Thyroid gland (tissue), 4 donors: ENCODE measurements around the gene MIA2. TPM values are rescaled to one million over a fixed set of nuclear protein-coding genes. Genes with fewer than 3 reads are reported as not detected.

ENCODE experiments used
- DNase-seq, 2 donors: peaks; one replicate each; pipeline ENCODE4 v3.0.0-alpha.2; 2019
- H3K27ac ChIP-seq, 3 donors: fragments of 200-600 bp; sonication (generic); 1 replicate in 2 of 3; 2 replicates in 1 of 3; pipeline ENCODE4 v1.5.1; 2016 to 2019; ENCODE audit warnings: mild to moderate bottlenecking in 1 of 3, moderate library complexity in 1 of 3
- H3K27me3 ChIP-seq: fragments of 200-600 bp; sonication (generic); one replicate; pipeline ENCODE4 v1.5.1; 2019
- H3K36me3 ChIP-seq, 2 donors: fragments of 200-600 bp; sonication (generic); one replicate each; pipeline ENCODE4 v1.5.1; 2016 to 2019
- H3K4me1 ChIP-seq, 2 donors: fragments of 200-600 bp; sonication (generic); one replicate each; pipeline ENCODE4 v1.5.1; 2017 to 2019
- H3K4me3 ChIP-seq, 3 donors: fragments of 200-600 bp; sonication (generic); replicated peaks in 1 of 3; 1 replicate in 2 of 3; 2 replicates in 1 of 3; pipeline ENCODE4 v1.5.1; 2016; ENCODE audit warnings: mild to moderate bottlenecking in 1 of 3
- H3K9me3 ChIP-seq: fragments of 200-600 bp; sonication (generic); one replicate; pipeline ENCODE4 v1.5.1; 2017
- CTCF ChIP-seq, 6 experiments: fragments of 200-600 bp in 3 of 6; fragments of 450-650 bp in 3 of 6; sonication (generic) in 3 of 6; IDR thresholded peaks; one replicate each; pipeline ENCODE4 v1.5.1; 2016 to 2019; ENCODE audit warnings: antibody characterized with exemption in 6 of 6, mild to moderate bottlenecking in 2 of 6, inconsistent platforms in 1 of 6, moderate library complexity in 1 of 6
- POLR2A ChIP-seq, 2 donors: fragments of 450-650 bp; IDR thresholded peaks; one replicate each; pipeline ENCODE4 v1.6.1; 2017; ENCODE audit warnings: antibody characterized with exemption in 2 of 2, mild to moderate bottlenecking in 2 of 2, moderate library complexity in 1 of 2
- WGBS, 2 donors: methylation state at CpG; one replicate each; pipeline ENCODE4 v1.1.5; 2017; 5-methylcytosine and 5-hydroxymethylcytosine counted together
- intact Hi-C: fragments of 100-400 bp; cut with DNase I; formaldehyde crosslinking; loops from one replicate; pipeline ENCODE4 v1.15.1; 2023
- total RNA-seq, 4 donors: library from RNA; depleted of rRNA; stranded (reverse); fragments of >200 nt; gene quantifications; one replicate each; pipeline ENCODE4 v1.2.3, GENCODE V29; 2016

MIA2 gene
- total RNA-seq, 4 donors from 2014 or later, result 41.6 to 49.1 (median 45.6) TPM

GRCh38 chr14:39369029-39369428, 135.3 kb downstream of the MIA2 start:
- Histone ChIP-seq H3K36me3 (no peaks in the 10 kb centered on the region), H3K27me3 (no peaks in the 10 kb centered on the region), H3K27ac (no peak overlapping the region), H3K4me1 (no peaks in the 10 kb centered on the region), H3K9me3 (no peaks in the 10 kb centered on the region), H3K4me3 (no peak overlapping the region)
- 84 to 94% methylated on average over 2 of the region's 2 CpGs for WGBS, 2 donors
- TF ChIP-seq POLR2A (IDR thresholded peaks at IDR 0.05) (no peak), CTCF (IDR thresholded peaks at IDR 0.05) (no peak)
- DNase-seq, result no peak
- intact Hi-C loops, result no loop called here

GRCh38 chr14:39370415-39370814, 136.7 kb downstream of the MIA2 start:
- 90% methylated on average over 12 of the region's 12 CpGs for WGBS, 2 donors
- no peaks in the 10 kb centered on the region for H3K27me3 ChIP-seq
- H3K4me1 ChIP-seq, result no peaks in the 10 kb centered on the region
- intact Hi-C loops, result no loop called here
- no peaks in the 10 kb centered on the region for H3K36me3 ChIP-seq
- H3K9me3 ChIP-seq, result no peaks in the 10 kb centered on the region
- no peak overlapping the region for H3K27ac ChIP-seq
- DNase-seq, result no peak
- TF ChIP-seq POLR2A (IDR thresholded peaks at IDR 0.05) (no peak), CTCF (IDR thresholded peaks at IDR 0.05) (no peak)
- H3K4me3 ChIP-seq, result no peak overlapping the region

- intact Hi-C loops, result no loop called here
- no peak overlapping the region for H3K4me3 ChIP-seq
- no peak for DNase-seq
- no peak overlapping the region for H3K27ac ChIP-seq
- H3K9me3 ChIP-seq, result no peaks in the 10 kb centered on the region
- H3K27me3 ChIP-seq, result no peaks in the 10 kb centered on the region
- H3K4me1 ChIP-seq, result peaks cover 6 to 10% of the 10 kb centered on the region in 2 donors
- TF ChIP-seq CTCF (IDR thresholded peaks at IDR 0.05) (no peak), POLR2A (IDR thresholded peaks at IDR 0.05) (no peak)
- no peaks in the 10 kb centered on the region for H3K36me3 ChIP-seq
- WGBS, 2 donors, result 95 to 97% methylated on average over 1 of the region's 1 CpG
Measured at GRCh38 chr14:39372656-39373055, 138.9 kb downstream of the MIA2 start.

GRCh38 chr14:39374851-39375250, 141.1 kb downstream of the MIA2 start:
- H3K27me3 ChIP-seq, result no peaks in the 10 kb centered on the region

More at GRCh38 chr14:39374851-39375250, 141.1 kb downstream of the MIA2 start:
- Histone ChIP-seq H3K36me3 (no peaks in the 10 kb centered on the region), H3K4me3 (no peak overlapping the region), H3K27ac (no peak overlapping the region), H3K4me1 (peaks cover 6 to 10% of the 10 kb centered on the region in 2 donors), H3K9me3 (no peaks in the 10 kb centered on the region)
- DNase-seq, result no peak
- TF ChIP-seq POLR2A (IDR thresholded peaks at IDR 0.05) (no peak), CTCF (IDR thresholded peaks at IDR 0.05) (no peak)
- intact Hi-C loops, result no loop called here
